HG03521 (cell line): ENCODE measurements around the gene ARHGAP22.

Source experiments
- ATAC-seq: cut with Tn5 transposase; IDR thresholded peaks from one replicate; pipeline ENCODE4 v1.9.1; 2021; ENCODE audit warnings: mild to moderate bottlenecking, moderate library complexity; ENCODE audit not compliant: unreplicated experiment

Gene ARHGAP22

DNA sequence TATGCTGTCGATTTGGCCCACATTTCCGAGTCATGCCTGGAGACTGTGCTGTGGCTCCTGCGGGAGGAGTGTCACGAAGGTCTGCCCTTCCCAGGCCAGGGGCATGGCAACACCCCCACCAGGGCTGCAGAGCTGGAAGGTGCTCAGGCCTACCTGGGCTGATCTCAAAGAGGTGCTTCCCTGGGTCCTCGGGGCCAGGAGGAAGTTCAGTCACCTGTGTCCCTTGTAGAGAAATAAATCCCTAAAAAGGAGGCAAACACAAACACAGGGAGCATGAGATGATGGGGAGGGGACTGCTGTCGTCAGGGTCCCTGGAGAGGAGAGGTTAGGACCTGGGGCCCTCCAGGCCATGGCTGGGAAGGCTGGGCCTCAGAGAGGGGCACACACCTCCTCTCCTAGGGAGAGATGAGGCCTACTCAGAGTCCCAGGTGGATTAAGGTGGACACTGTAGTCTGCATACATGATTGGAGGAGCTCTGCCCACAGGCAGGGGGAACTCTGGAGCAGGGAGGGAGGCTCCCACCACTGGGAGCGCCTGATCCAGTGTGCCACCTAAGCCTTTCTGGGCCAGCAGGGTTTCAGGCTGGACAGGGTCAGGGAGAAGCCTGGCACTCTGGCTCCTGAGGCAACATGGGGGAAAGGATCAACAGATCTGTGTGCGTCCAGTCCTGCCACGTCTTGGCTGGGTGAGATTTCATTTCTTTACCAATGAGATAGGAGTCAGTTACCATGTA, 49.4 kb downstream of the ARHGAP22 start:
- no peak for ATAC-seq

DNA sequence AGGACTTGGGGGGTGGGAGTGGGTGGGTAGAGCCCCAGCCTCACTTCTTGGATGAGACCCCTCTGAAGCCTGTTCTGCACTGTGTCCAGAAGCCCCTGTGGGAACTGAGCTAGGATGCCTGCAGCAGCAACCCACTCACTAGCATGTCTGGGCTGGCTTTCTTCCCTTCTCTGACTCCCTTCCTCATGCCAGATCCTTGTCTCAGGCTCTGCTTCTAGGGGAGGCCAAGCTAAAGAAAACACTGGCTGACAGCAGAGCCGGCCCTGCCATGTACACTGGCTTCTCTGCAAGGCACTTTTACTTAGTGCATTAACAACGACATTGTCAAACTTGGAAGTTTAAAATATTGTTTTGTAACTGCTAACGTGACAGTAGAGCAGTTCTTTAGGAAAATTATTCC, 50.2 kb downstream of the ARHGAP22 start:
- ATAC-seq = no peak

DNA sequence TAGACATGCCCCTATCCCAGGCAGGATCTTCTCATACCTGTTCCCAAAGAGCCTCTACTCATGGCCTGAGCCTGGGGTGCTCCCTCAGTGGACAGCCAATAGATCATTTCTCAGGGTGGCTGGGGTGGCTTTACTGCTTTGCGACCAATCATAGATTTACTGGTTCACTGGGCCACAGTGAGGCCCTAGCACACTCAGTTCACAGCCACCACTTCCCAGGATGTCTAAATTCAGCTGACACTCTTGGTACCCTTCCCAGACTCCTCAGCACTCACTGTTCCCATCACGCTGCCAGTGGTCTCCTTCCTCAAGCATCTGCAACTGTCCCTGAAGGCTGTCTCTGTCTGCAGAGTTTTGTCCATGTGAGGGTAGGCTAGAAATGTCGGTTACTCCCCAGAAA, 50.6 kb downstream of the ARHGAP22 start:
- ATAC-seq = no peak

- ATAC-seq = no peak
Measured at GRCh38 chr10:48552946-48553564, 51.8 kb downstream of the ARHGAP22 start.

- no peak for ATAC-seq
Measured at GRCh38 chr10:48551861-48552591, 52.8 kb downstream of the ARHGAP22 start.

- no peak for ATAC-seq
Measured at GRCh38 chr10:48550977-48551376, 53.9 kb downstream of the ARHGAP22 start.

DNA sequence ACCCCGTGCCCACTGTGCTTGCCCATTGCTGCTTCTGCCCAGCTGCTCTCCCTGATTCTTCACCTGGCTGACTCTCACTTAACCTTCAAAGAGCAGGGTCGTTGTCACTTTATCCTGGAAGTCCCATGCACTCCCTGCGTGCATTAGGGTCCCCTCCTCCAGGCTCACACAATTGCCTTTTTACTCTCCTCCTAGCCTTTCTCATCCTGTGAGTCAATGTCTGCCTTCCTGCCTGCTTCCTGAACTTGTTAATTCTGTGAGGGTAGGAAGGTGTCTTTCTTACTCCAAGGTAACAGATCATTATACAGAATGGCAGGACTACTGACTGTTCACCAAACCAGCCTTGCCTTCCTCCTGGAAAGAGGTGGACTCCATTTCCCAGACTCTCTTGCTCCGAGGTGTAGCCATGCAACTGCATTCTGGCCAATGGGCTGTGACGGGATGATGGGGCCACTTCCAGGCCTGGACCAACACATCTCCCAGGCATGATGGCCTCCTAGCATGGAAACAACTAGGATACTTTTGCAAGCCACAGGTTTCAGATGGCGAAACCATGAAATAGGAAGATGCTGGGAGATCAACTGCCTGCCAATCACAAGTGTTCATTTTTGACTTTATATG, 54.7 kb downstream of the ARHGAP22 start:
- ATAC-seq = no peak

GRCh38 chr10:48549236-48549635, 55.6 kb downstream of the ARHGAP22 start:
- no peak for ATAC-seq

DNA sequence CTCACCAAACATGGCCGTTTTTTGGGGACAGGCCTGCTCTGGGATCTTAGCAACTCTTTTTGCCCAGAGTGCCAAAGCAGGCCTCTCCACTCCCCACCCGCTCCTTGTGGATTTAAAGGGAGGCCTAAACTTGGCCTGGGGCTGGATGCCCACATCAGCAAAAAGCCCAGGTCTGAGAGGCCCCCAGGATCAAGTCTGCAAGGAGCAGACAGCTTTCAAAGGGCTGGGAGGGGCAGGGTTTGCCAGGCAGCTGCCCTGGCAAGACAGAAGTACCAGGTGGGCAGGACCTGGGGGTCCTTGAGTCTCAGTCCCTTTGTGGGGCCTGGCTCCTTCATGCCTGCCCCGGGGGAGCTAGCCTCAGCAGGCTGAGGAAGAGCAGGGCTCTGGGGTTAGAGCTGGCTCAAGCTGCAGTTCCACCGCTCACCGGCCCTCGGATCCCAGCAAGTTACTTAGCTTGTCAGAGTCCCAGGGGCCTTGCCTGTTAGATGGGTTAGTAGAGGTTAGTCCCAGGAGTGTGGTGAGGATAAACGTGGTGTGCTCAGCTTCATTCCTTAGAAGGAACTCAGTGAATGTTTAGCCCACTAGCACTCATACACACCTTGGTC, 56.2 kb downstream of the ARHGAP22 start:
- ATAC-seq = no peak

GRCh38 chr10:48547981-48548380, 56.9 kb downstream of the ARHGAP22 start:
- ATAC-seq = no peak

GRCh38 chr10:48547061-48547895, 57.6 kb downstream of the ARHGAP22 start:
- no peak for ATAC-seq

DNA sequence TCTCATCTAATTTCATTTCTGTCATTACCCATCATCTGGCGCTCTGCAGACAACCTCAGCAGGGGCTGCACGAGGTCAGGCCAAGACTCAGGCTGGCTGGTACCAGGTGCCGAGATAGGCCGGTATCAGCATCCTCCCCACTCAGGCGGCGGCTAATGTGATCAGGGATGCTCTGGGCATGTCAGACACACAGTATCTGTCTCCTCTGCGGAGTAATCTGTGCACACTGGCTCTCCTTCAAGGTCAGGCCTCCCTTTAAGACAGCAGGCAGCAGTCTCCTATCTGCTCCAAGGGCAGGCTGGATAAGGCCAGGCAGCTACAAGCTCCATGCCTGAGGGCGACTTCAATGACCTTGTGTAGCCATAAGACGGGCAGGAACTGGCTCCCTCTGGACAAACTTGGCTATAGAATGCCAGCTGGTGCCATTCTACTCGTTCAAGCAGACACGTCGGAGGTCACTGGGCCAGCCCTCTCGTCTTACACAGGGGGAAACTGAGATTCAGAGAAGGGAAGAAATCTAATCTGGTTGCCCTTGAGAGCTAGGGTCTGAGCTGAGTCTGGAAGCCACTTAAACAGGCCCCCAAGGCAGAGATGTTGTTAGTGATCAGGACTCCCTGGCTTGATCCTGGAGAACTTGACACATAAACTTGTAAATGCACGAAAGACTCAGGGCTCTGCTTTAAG, 59.3 kb downstream of the ARHGAP22 start:
- no peak for ATAC-seq

GRCh38 chr10:48543182-48543844, 61.6 kb downstream of the ARHGAP22 start:
- no peak for ATAC-seq

DNA sequence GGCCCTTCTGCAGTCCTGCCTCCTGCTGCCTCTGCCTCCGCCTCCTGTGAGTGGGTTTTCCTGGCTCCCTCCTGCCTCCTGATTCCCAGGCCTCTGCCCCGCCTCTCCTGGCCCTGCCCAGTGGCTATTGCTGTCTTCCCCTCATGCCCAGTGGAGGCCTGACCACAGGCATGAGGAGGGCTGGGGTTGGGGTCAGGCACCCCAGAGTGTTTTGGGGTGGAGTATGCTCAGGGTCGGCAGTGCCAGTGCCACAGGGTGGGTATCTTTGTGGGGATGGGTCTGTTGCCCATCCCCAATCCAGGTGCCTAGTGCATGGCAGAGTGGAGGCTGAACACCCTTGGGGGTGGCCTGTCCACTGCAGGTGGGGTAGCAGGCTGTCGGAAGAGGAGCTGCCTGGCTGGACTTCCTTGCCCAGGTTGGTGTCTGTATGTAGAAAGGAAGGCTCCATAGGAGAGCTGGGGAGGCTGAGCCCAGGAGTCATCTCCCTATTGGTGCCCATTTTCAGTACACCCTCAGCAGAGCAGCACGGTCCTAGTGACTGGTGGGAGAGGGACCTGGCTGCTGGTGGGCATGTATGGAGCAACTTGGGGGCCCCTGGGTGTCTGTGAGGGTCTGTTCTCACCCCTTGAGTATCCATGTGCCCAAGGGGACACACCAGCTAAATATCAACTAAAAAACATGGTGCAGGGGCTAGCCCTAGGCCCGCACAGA, 62.2 kb downstream of the ARHGAP22 start:
- ATAC-seq = no peak

- ATAC-seq = no peak
Measured at GRCh38 chr10:48541144-48541795, 63.6 kb downstream of the ARHGAP22 start.

DNA sequence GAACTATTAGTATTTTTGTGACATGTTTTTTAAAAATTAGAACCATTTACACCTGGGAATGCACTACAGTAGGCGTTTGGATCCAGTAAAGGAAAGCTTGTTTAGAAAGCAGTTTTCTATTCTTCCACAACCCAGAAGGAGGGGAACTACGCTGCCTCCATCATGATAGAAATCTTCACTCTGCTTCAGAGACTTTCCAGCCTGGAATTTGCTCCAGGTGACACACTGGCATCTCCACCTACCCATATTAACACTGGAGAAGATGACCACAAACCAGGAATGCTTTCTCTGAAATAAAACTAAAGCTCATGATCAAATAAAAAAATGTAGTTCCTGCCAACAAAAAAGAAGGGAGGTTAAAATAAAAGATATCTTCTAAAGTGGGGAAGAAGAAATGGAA, 66.3 kb downstream of the ARHGAP22 start:
- no peak for ATAC-seq

- ATAC-seq = no peak
Measured at GRCh38 chr10:48536916-48537890, 67.7 kb downstream of the ARHGAP22 start.
